OCI-LY3 (cell line): ENCODE results near the gene SATB2.
A peak's percentile ranks its signal among the peaks of the same experiment; 100 is the strongest.

ENCODE experiments used
- H2AFZ ChIP-seq: fragments of 200-600, 300-600 bp; shearing (Covaris generic); 2 replicates; pipeline ENCODE4 v1.6.0; 2014; ENCODE audit warnings: antibody characterized with exemption, low read depth, low read length
- H3K27ac ChIP-seq: fragments of 200-600, 300-600 bp; sonication (generic); 2 replicates; pipeline ENCODE4 v1.5.1; 2014; ENCODE audit warnings: mild to moderate bottlenecking, low read length, moderate library complexity, mixed read lengths
- H3K27me3 ChIP-seq: fragments of 200-600, 300-600 bp; sonication (generic); 2 replicates; pipeline ENCODE4 v1.6.1; 2014; ENCODE audit warnings: low read depth, low read length, mixed read lengths
- H3K36me3 ChIP-seq: fragments of 200-600, 300-600 bp; sonication (generic); replicated peaks from 2 replicates; pipeline ENCODE3; 2014; ENCODE audit warnings: low read depth, low read length, mixed read lengths
- H3K4me1 ChIP-seq: fragments of 300-600, 200-600 bp; sonication (generic); 2 replicates; pipeline ENCODE4 v1.6.1; 2014; ENCODE audit warnings: low read length, mixed read lengths
- H3K4me2 ChIP-seq: fragments of 200-600, 300-600 bp; sonication (generic); 2 replicates; pipeline ENCODE4 v1.6.1; 2014; ENCODE audit warnings: low read length, mixed read lengths
- H3K4me3 ChIP-seq: fragments of 300-600, 200-600 bp; sonication (generic); 2 replicates; pipeline ENCODE4 v1.5.1; 2014; ENCODE audit warnings: antibody characterized with exemption, mild to moderate bottlenecking, low read length, moderate library complexity
- H3K79me2 ChIP-seq: fragments of 300-600, 200-600 bp; shearing (Covaris generic); 2 replicates; pipeline ENCODE4 v1.6.1; 2014; ENCODE audit warnings: mild to moderate bottlenecking, low read length, mixed read lengths
- H3K9ac ChIP-seq: fragments of 300-600, 200-600 bp; shearing (Covaris generic); 2 replicates; pipeline ENCODE4 v1.6.0; 2014; ENCODE audit warnings: mild to moderate bottlenecking, low read length, moderate library complexity
- H3K9me3 ChIP-seq: fragments of 200-600, 300-600 bp; shearing (Covaris generic); 2 replicates; pipeline ENCODE4 v1.6.1; 2014; ENCODE audit warnings: low read length, mixed read lengths; ENCODE audit not compliant: insufficient read depth
- H4K20me1 ChIP-seq: fragments of 200-600, 300-600 bp; sonication (generic); 2 replicates; pipeline ENCODE4 v1.6.1; 2016; ENCODE audit warnings: low read length, mixed read lengths; ENCODE audit not compliant: insufficient read depth
- CTCF ChIP-seq: fragments of 200-600, 300-600 bp; sonication (generic); IDR thresholded peaks from 2 replicates; pipeline ENCODE4 v1.5.1; 2014; ENCODE audit warnings: antibody characterized with exemption, low read length, low read depth
- EZH2phosphoT487 ChIP-seq: fragments of 200-600 bp; shearing (Covaris generic); IDR thresholded peaks from 2 replicates; pipeline ENCODE4 v1.6.1; 2018; ENCODE audit warnings: antibody characterized with exemption, mixed run types, low read depth

SATB2 gene

DNA sequence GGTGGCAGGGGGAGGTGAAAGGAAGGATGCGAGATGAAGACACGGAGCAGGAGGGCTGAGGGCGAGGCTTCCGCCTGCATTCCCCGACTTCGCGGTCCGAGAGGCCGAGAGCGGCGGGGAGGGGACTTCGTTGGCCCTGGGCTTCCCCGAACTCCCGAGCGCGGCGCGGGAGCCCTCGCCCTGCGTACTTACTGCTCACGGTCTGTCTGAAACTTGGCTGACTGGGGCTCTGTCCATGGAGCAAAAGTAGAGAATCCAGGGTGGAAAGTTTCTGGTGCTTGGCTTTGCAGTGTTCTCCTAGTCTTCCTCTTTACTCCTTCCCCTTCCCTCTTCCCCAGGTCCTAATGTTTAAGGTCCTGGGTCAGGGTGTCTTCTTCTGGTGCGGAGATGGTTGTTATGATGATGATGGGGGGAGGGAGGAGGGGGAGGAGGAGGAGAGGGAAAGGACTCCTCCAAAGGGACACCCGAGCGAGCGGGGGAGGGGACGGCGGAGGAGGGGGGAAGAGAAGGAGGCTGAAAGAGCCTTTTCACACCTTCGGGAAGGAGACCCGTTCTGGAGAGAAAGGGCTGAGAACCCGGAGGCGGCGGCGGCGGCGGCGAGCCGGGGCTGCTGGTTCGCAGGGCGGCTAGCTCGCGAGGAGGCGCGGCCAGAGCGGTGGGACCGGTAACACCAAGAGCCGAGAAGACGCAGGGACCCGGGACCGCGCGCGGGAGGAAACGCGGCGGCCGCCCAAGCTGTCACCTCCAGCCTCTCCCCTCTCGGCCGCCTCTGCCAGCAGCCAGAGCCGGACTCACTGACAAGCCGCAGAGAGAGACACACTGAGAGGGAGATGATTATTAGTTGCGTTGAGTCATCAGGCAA is at the start of gene SATB2:
TSS of gene SATB2 (minus strand) at position 793 of the 862 bp plus-strand sequence. CDS start 1,902 bp downstream, outside the sequence.
- H2AFZ ChIP-seq, result peak within 1 kb of the TSS; percentile 63
- H3K79me2 ChIP-seq, result no peaks in the 10 kb centered on the region
- H3K4me3 ChIP-seq, result peak within 1 kb of the TSS; percentile 78
- peak within 1 kb of the TSS; percentile 70 for H3K9ac ChIP-seq
- H3K4me2 ChIP-seq, result peak within 1 kb of the TSS; percentile 69
- no peaks in the 10 kb centered on the region for H3K9me3 ChIP-seq
- H3K27me3 ChIP-seq, result 0 out of 2 replicates have a peak, but pooled peaks cover 10% of the 10 kb centered on the region
- H3K36me3 ChIP-seq, result no peaks in the 10 kb centered on the region
- no peak for TF ChIP-seq EZH2phosphoT487
- TF ChIP-seq CTCF, result no peak
- peaks cover 10% of the 10 kb centered on the region; the same call in 1 of the 2 replicates for H3K4me1 ChIP-seq
- no peaks in the 10 kb centered on the region for H4K20me1 ChIP-seq
- peak within 1 kb of the TSS; percentile 50 for H3K27ac ChIP-seq

DNA sequence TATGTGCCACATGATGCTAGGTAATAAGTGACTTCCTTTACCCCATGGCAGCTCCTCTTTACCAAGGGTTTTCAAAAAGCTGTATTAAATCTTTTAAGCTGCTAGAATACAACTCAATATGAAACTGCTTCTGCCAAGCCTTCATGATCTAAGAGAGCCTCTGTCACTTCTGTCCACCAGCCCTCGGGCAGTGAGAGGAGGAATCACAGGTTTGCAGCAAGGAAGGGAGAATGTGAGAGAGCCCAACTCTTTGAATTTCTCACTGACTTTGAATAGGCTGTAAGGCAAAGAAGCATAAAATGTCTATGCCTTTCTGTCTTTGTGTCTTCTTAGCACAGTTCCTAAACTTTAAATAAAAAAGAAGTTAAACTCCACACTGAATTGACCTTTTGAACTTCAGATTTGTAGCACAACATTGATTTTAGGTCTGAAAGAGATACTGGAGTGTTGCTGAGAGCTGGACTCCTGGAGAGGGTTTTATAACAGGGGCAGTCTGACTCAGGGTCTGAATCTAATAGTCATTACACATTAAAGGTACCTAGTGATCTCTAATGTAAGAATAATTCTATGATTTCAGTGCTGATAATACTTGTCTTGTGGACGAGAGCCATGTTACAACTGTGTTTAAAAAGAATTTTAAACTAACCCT is 48.1 kb upstream of the SATB2 start:
- Histone ChIP-seq H3K9me3 (no peaks in the 10 kb centered on the region), H3K36me3 (no peaks in the 10 kb centered on the region), H3K9ac (no peak overlapping the region), H4K20me1 (no peaks in the 10 kb centered on the region), H3K27ac (no peak overlapping the region), H3K27me3 (peaks cover 18% of the 10 kb centered on the region; the same call in 1 of the 2 replicates), H3K4me1 (peaks cover 16% of the 10 kb centered on the region), H3K4me3 (no peak overlapping the region), H3K79me2 (no peaks in the 10 kb centered on the region), H2AFZ (no peak overlapping the region), H3K4me2 (no peak overlapping the region)
- TF ChIP-seq CTCF (no peak), EZH2phosphoT487 (no peak)

DNA sequence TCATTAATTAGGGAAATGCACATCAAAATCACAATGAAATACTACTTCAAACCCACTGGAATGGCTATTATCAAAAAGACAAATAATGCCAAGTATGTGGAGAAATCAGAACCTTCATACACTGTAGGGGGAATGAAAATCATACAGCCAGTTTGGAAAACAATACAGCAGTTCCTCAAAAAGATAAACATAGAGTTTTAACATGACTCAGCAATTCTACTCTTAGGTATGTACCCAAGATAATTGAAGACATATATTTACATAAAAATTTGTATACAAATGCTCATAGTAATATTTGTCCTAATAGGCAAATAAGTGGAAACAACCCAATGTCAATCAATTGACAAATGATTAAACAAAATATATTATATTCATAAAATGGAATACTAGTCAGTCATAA is 45.4 kb upstream of the SATB2 start:
- Histone ChIP-seq H3K9me3 (no peaks in the 10 kb centered on the region), H3K79me2 (no peaks in the 10 kb centered on the region), H3K9ac (no peak overlapping the region), H3K4me2 (no peak overlapping the region), H3K27me3 (peaks cover 22% of the 10 kb centered on the region; the same call in 1 of the 2 replicates), H3K4me3 (no peak overlapping the region), H2AFZ (no peak overlapping the region), H3K4me1 (no peaks in the 10 kb centered on the region), H4K20me1 (no peaks in the 10 kb centered on the region), H3K27ac (no peak overlapping the region), H3K36me3 (no peaks in the 10 kb centered on the region)
- no peak for TF ChIP-seq EZH2phosphoT487
- TF ChIP-seq CTCF, result no peak

GRCh38 chr2:199499005-199499404 is 41.3 kb upstream of the SATB2 start:
- Histone ChIP-seq H3K27me3 (peaks cover 7% of the 10 kb centered on the region; the same call in 1 of the 2 replicates), H3K4me2 (no peak overlapping the region), H3K9me3 (no peaks in the 10 kb centered on the region), H2AFZ (no peak overlapping the region), H4K20me1 (no peaks in the 10 kb centered on the region), H3K4me1 (no peaks in the 10 kb centered on the region), H3K27ac (no peak overlapping the region), H3K9ac (no peak overlapping the region), H3K4me3 (no peak overlapping the region), H3K79me2 (no peaks in the 10 kb centered on the region), H3K36me3 (no peaks in the 10 kb centered on the region)
- TF ChIP-seq CTCF (no peak), EZH2phosphoT487 (no peak)
